Measurements from ENCODE around the gene DPYD. TPM values are rescaled to one million over a fixed set of nuclear protein-coding genes. Genes with fewer than 3 reads are reported as not detected.

Gene DPYD
- total and polyA plus RNA-seq, 7 experiments from 2014 or later = 52.6 to 87.2 (median 57.4) TPM

- no peak for ATAC-seq
- H3K27ac Mint-ChIP-seq = no peak overlapping the region
- no peak overlapping the region for H3K4me3 Mint-ChIP-seq
- H3K36me3 Mint-ChIP-seq = peaks cover 8 to 87% (median 70%) of the 10 kb centered on the region in 5 donors
- Histone ChIP-seq H3K27ac (ENCODE audit: low read depth, low read length) (no peak overlapping the region), H3K9me3 (ENCODE audit: control insufficient read depth in 2 of 3, low read length in 3 of 3) (no peaks in the 10 kb centered on the region), H3K4me1 (ENCODE audit: control insufficient read depth in 2 of 2, insufficient read depth in 2 of 2, low read length in 2 of 2) (no peaks in the 10 kb centered on the region), H3K4me3 (ENCODE audit: low read length) (no peak overlapping the region), H3K27me3 (ENCODE audit: control insufficient read depth in 2 of 2, insufficient read depth in 2 of 2, low read length in 2 of 2) (no peaks in the 10 kb centered on the region), H3K36me3 (ENCODE audit: control insufficient read depth in 2 of 3, insufficient read depth in 3 of 3, low read length in 3 of 3) (no peaks in the 10 kb centered on the region)
- ChIA-PET POLR2A (no interaction called here), CTCF (no interaction called here)
- no peaks in the 10 kb centered on the region for H3K27me3 Mint-ChIP-seq
- no peaks in the 10 kb centered on the region for H3K4me1 Mint-ChIP-seq
- intact Hi-C loops (cut with micrococcal nuclease) = no loop called here
- H3K9me3 Mint-ChIP-seq = peaks cover 0 to 11% (median 1%) of the 10 kb centered on the region in 11 donors
- no peak for DNase-seq
These were observed 648.7 kb downstream of the DPYD start for GRCh38 chr1:97271916-97272788.

- ChIA-PET CTCF (no interaction called here), POLR2A (no interaction called here)
- no peak overlapping the region for H3K27ac Mint-ChIP-seq
- Histone ChIP-seq H3K27me3 (ENCODE audit: control insufficient read depth in 2 of 2, insufficient read depth in 2 of 2, low read length in 2 of 2) (no peaks in the 10 kb centered on the region), H3K4me3 (ENCODE audit: low read length) (no peak overlapping the region), H3K4me1 (ENCODE audit: control insufficient read depth in 2 of 2, insufficient read depth in 2 of 2, low read length in 2 of 2) (no peaks in the 10 kb centered on the region), H3K27ac (ENCODE audit: low read depth, low read length) (no peak overlapping the region), H3K9me3 (ENCODE audit: control insufficient read depth in 2 of 3, low read length in 3 of 3) (no peaks in the 10 kb centered on the region), H3K36me3 (ENCODE audit: control insufficient read depth in 2 of 3, insufficient read depth in 3 of 3, low read length in 3 of 3) (no peaks in the 10 kb centered on the region)
- H3K4me1 Mint-ChIP-seq = no peaks in the 10 kb centered on the region
- peaks cover 0 to 12% (median 3%) of the 10 kb centered on the region in 11 donors for H3K9me3 Mint-ChIP-seq
- DNase-seq (no peak), ATAC-seq (no peak)
- intact Hi-C loops (cut with micrococcal nuclease) = no loop called here
- H3K36me3 Mint-ChIP-seq = peaks cover 6 to 73% (median 56%) of the 10 kb centered on the region in 5 donors
- no peak overlapping the region for H3K4me3 Mint-ChIP-seq
- H3K27me3 Mint-ChIP-seq = no peaks in the 10 kb centered on the region
These were observed 650.1 kb downstream of the DPYD start for GRCh38 chr1:97270508-97271307.

- H3K9me3 ChIP-seq (ENCODE audit: control insufficient read depth in 2 of 3, low read length in 3 of 3) = no peaks in the 10 kb centered on the region
- ATAC-seq (no peak), DNase-seq (no peak)
- no peaks in the 10 kb centered on the region for H3K27me3 ChIP-seq (ENCODE audit: control insufficient read depth in 2 of 2, insufficient read depth in 2 of 2, low read length in 2 of 2)
- no peaks in the 10 kb centered on the region for H3K27me3 Mint-ChIP-seq
- CTCF ChIA-PET = interaction anchor here (1.4 kb wide), 1 partner anchor 80 kb away, joined by 3 read pairs; no protein-coding TSS in a partner anchor
- no peak overlapping the region for H3K27ac Mint-ChIP-seq
- H3K9me3 Mint-ChIP-seq = peaks cover 0 to 12% (median 2%) of the 10 kb centered on the region in 11 donors
- no peak overlapping the region for H3K4me3 Mint-ChIP-seq
- intact Hi-C loops (cut with micrococcal nuclease) = no loop called here
- no peaks in the 10 kb centered on the region for H3K4me1 ChIP-seq (ENCODE audit: control insufficient read depth in 2 of 2, insufficient read depth in 2 of 2, low read length in 2 of 2)
- H3K4me1 Mint-ChIP-seq = no peaks in the 10 kb centered on the region
- H3K36me3 Mint-ChIP-seq = peaks cover 4 to 54% (median 28%) of the 10 kb centered on the region in 5 donors
- no peak overlapping the region for H3K27ac ChIP-seq (ENCODE audit: low read depth, low read length)
- H3K4me3 ChIP-seq (ENCODE audit: low read length) = no peak overlapping the region
- H3K36me3 ChIP-seq (ENCODE audit: control insufficient read depth in 2 of 3, insufficient read depth in 3 of 3, low read length in 3 of 3) = no peaks in the 10 kb centered on the region
- POLR2A ChIA-PET = no interaction called here
These were observed 655.2 kb downstream of the DPYD start for GRCh38 chr1:97265630-97266029.

GRCh38 chr1:97262842-97263241, 658.0 kb downstream of the DPYD start:
- H3K36me3 Mint-ChIP-seq = peaks cover 4 to 42% (median 7%) of the 10 kb centered on the region in 5 donors
- intact Hi-C loops (cut with micrococcal nuclease) = no loop called here
- DNase-seq (no peak), ATAC-seq (no peak)
- no peaks in the 10 kb centered on the region for H3K9me3 ChIP-seq (ENCODE audit: control insufficient read depth in 2 of 3, low read length in 3 of 3)
- H3K4me3 Mint-ChIP-seq = no peak overlapping the region
- H3K36me3 ChIP-seq (ENCODE audit: control insufficient read depth in 2 of 3, insufficient read depth in 3 of 3, low read length in 3 of 3) = no peaks in the 10 kb centered on the region
- H3K27me3 Mint-ChIP-seq = no peaks in the 10 kb centered on the region
- H3K4me1 ChIP-seq (ENCODE audit: control insufficient read depth in 2 of 2, insufficient read depth in 2 of 2, low read length in 2 of 2) = no peaks in the 10 kb centered on the region
- ChIA-PET CTCF (no interaction called here), POLR2A (no interaction called here)
- H3K4me1 Mint-ChIP-seq = peaks cover 0 to under 1% (median 0%) of the 10 kb centered on the region in 7 donors
- H3K27ac ChIP-seq (ENCODE audit: low read depth, low read length) = no peak overlapping the region
- H3K9me3 Mint-ChIP-seq = peaks cover 0 to 9% (median 0%) of the 10 kb centered on the region in 11 donors
- H3K27ac Mint-ChIP-seq = no peak overlapping the region
- H3K4me3 ChIP-seq (ENCODE audit: low read length) = no peak overlapping the region
- H3K27me3 ChIP-seq (ENCODE audit: control insufficient read depth in 2 of 2, insufficient read depth in 2 of 2, low read length in 2 of 2) = no peaks in the 10 kb centered on the region

GRCh38 chr1:97258597-97258996, 662.2 kb downstream of the DPYD start:
- Histone ChIP-seq H3K27ac (ENCODE audit: low read depth, low read length) (no peak overlapping the region), H3K4me3 (ENCODE audit: low read length) (no peak overlapping the region), H3K4me1 (ENCODE audit: control insufficient read depth in 2 of 2, insufficient read depth in 2 of 2, low read length in 2 of 2) (no peaks in the 10 kb centered on the region), H3K9me3 (ENCODE audit: control insufficient read depth in 2 of 3, low read length in 3 of 3) (no peaks in the 10 kb centered on the region), H3K27me3 (ENCODE audit: control insufficient read depth in 2 of 2, insufficient read depth in 2 of 2, low read length in 2 of 2) (no peaks in the 10 kb centered on the region), H3K36me3 (ENCODE audit: control insufficient read depth in 2 of 3, insufficient read depth in 3 of 3, low read length in 3 of 3) (no peaks in the 10 kb centered on the region)
- Mint-ChIP-seq H3K4me3 (no peak overlapping the region), H3K27ac (no peak overlapping the region), H3K4me1 (peaks cover 0 to 3% (median 0%) of the 10 kb centered on the region in 7 donors), H3K9me3 (no peaks in the 10 kb centered on the region), H3K36me3 (peaks cover 0 to 43% (median 8%) of the 10 kb centered on the region in 5 donors), H3K27me3 (no peaks in the 10 kb centered on the region)
- DNase-seq = no peak
- ChIA-PET CTCF (no interaction called here), POLR2A (no interaction called here)
- intact Hi-C loops (cut with micrococcal nuclease) = no loop called here
- no peak for ATAC-seq

GRCh38 chr1:97254731-97255463, 665.9 kb downstream of the DPYD start:
- no peak overlapping the region for H3K27ac ChIP-seq (ENCODE audit: low read depth, low read length)
- no peak overlapping the region for H3K4me3 ChIP-seq (ENCODE audit: low read length)
- no peaks in the 10 kb centered on the region for H3K9me3 ChIP-seq (ENCODE audit: control insufficient read depth in 2 of 3, low read length in 3 of 3)
- H3K9me3 Mint-ChIP-seq = no peaks in the 10 kb centered on the region
- DNase-seq = no peak
- H3K27me3 Mint-ChIP-seq = no peaks in the 10 kb centered on the region
- no peak overlapping the region for H3K27ac Mint-ChIP-seq
- POLR2A ChIA-PET = no interaction called here
- no peaks in the 10 kb centered on the region for H3K4me1 ChIP-seq (ENCODE audit: control insufficient read depth in 2 of 2, insufficient read depth in 2 of 2, low read length in 2 of 2)
- no peak overlapping the region for H3K4me3 Mint-ChIP-seq
- intact Hi-C loops (cut with micrococcal nuclease) = no loop called here
- CTCF ChIA-PET = no interaction called here
- peaks cover 0 to 51% (median 20%) of the 10 kb centered on the region in 5 donors for H3K36me3 Mint-ChIP-seq
- H3K36me3 ChIP-seq (ENCODE audit: control insufficient read depth in 2 of 3, insufficient read depth in 3 of 3, low read length in 3 of 3) = no peaks in the 10 kb centered on the region
- no peak for ATAC-seq
- H3K27me3 ChIP-seq (ENCODE audit: control insufficient read depth in 2 of 2, insufficient read depth in 2 of 2, low read length in 2 of 2) = no peaks in the 10 kb centered on the region
- peaks cover 0 to 3% (median 0%) of the 10 kb centered on the region in 7 donors for H3K4me1 Mint-ChIP-seq
